Heart left ventricle (tissue), 13 donors: ENCODE data around the gene TM9SF4.

Source experiments
- CTCF ChIP-seq, 12 donors: fragments of 200-600 bp; sonication (generic) in 4 of 12; IDR thresholded peaks; one replicate each; pipeline versions ENCODE4 v1.5.0 to v1.8.0; 2018 to 2022; ENCODE audit warnings: antibody characterized with exemption in 12 of 12, mild to moderate bottlenecking in 5 of 12
- POLR2A ChIP-seq, 2 donors: fragments of 450-650 bp; IDR thresholded peaks; one replicate each; pipeline ENCODE4 v1.6.1; 2017; ENCODE audit warnings: antibody characterized with exemption in 2 of 2, mild to moderate bottlenecking in 2 of 2, moderate library complexity in 2 of 2
- donor health status: ischemic (EF 13 %, LVEDD 7.1; RV severe dilation, severe dysfunction).
- donor health status: DM: no; HTN: yes; CAD: no.
- donor health status: DM: no; HTN: no; CAD: no.
- donor health status: ischemic (EF 25% LVEDD 6.9; RV normal size, moderate dysfunction).
- donor health status: ischemic (EF 25% LVEDD 5.7; RV mildly dilated, moderate dysfunction).
- donor health status: ischemic (EF 35%, LVEDD 5.7; RV mildly dilated, moderate dysfunction).
- donor health status: nonischemic (EF 11% LVEDD 7.7; RV severe dilation, severe dysfunction).
- donor health status: DM: yes; HTN: yes; CAD: no.
- donor health status: PGD.
- donor health status: ischemic (EF 29% LVEDD 5.4; RV normal size, mild dysfunction).
- donor health status: nonischemic (EF 23%, LVEDD 6.1; RV moderate dilation, normal function).

GRCh38 chr20:32144898-32145662 lies 35.6 kb downstream of the TM9SF4 start:
- TF ChIP-seq CTCF (IDR thresholded peaks at IDR 0.05) = no peak
- no peak for TF ChIP-seq POLR2A (IDR thresholded peaks at IDR 0.05)
